NCI-H1092 treated with DMSO at 0.1 percent for 48 hours (cell line): ENCODE data around the gene FAM120A.

Experiments used
- DNase-seq: peaks from one replicate; lab custom pipeline; 2025; lab: John Stamatoyannopoulos, UW

FAM120A gene

GRCh38 chr9:93451849-93452709, 594 bp downstream of the FAM120A start:
- peak; percentile 59 for DNase-seq

- peak; percentile 45 for DNase-seq
Observed at GRCh38 chr9:93452710-93453046, 1.2 kb downstream of the FAM120A start.

- peak; percentile 94 for DNase-seq
Observed at GRCh38 chr9:93453047-93453914, 1.8 kb downstream of the FAM120A start, which contains the start of gene FAM120AOS. TSS of gene FAM120AOS (minus strand) at chr9:93453581. CDS start at chr9:93452709, 872 bp downstream.

- no peak for DNase-seq
Observed at GRCh38 chr9:93456022-93456421, 4.5 kb downstream of the FAM120A start.

GRCh38 chr9:93456504-93456903, 5.0 kb downstream of the FAM120A start:
- no peak for DNase-seq

GRCh38 chr9:93457006-93457405, 5.5 kb downstream of the FAM120A start:
- DNase-seq = no peak

GRCh38 chr9:93458712-93459111, 7.2 kb downstream of the FAM120A start:
- no peak for DNase-seq

- DNase-seq = no peak
Observed at GRCh38 chr9:93459432-93459847, 8.0 kb downstream of the FAM120A start.

GRCh38 chr9:93460689-93461413, 9.4 kb downstream of the FAM120A start:
- DNase-seq = no peak

GRCh38 chr9:93461414-93461743, 9.9 kb downstream of the FAM120A start:
- DNase-seq = no peak

- no peak for DNase-seq
Observed at GRCh38 chr9:93461821-93462220, 10.3 kb downstream of the FAM120A start.

- no peak for DNase-seq
Observed at GRCh38 chr9:93463638-93464248, 12.3 kb downstream of the FAM120A start.

GRCh38 chr9:93464395-93464794, 12.9 kb downstream of the FAM120A start:
- no peak for DNase-seq

- DNase-seq = no peak
Observed at GRCh38 chr9:93464876-93465275, 13.4 kb downstream of the FAM120A start.

GRCh38 chr9:93465855-93466254, 14.4 kb downstream of the FAM120A start:
- no peak for DNase-seq

- DNase-seq = no peak
Observed at GRCh38 chr9:93466416-93467061, 15.1 kb downstream of the FAM120A start.

GRCh38 chr9:93467062-93467416, 15.6 kb downstream of the FAM120A start:
- DNase-seq = no peak

GRCh38 chr9:93467462-93467861, 16.0 kb downstream of the FAM120A start:
- no peak for DNase-seq

GRCh38 chr9:93468763-93469456, 17.4 kb downstream of the FAM120A start:
- DNase-seq = no peak

- no peak for DNase-seq
Observed at GRCh38 chr9:93470391-93470790, 18.9 kb downstream of the FAM120A start.

- no peak for DNase-seq
Observed at GRCh38 chr9:93471124-93471523, 19.6 kb downstream of the FAM120A start.
